Neural progenitor cell (in vitro differentiated cells): ENCODE data around the gene GRK1. TPM values are rescaled to one million over a fixed set of nuclear protein-coding genes. Genes with fewer than 3 reads are reported as not detected.

Experiments used
- DNase-seq: peaks from one replicate; pipeline ENCODE4 v3.0.0-alpha.2; 2016; ENCODE audit warnings: low spot score
- H2AFZ ChIP-seq: fragments of 200-600 bp; sonication (generic); replicated peaks from 2 replicates; pipeline ENCODE4 v1.6.1; 2016; ENCODE audit warnings: antibody characterized with exemption
- H3F3A ChIP-seq: fragments of 200-600 bp; sonication (generic); 2 replicates; pipeline ENCODE4 v1.6.1; 2016; ENCODE audit warnings: antibody characterized with exemption, low read depth
- H3K27ac ChIP-seq: fragments of 200-600 bp; sonication (generic); 2 replicates; pipeline ENCODE4 v1.5.1; 2016; ENCODE audit warnings: mild to moderate bottlenecking
- H3K27me3 ChIP-seq: fragments of 200-600 bp; sonication (generic); 2 replicates; pipeline ENCODE4 v1.6.1; 2016; ENCODE audit warnings: mild to moderate bottlenecking, moderate library complexity
- H3K36me3 ChIP-seq: fragments of 200-600 bp; sonication (generic); 2 replicates; pipeline ENCODE4 v1.5.1; 2016
- H3K4me1 ChIP-seq: fragments of 200-600 bp; sonication (generic); 2 replicates; pipeline ENCODE4 v1.6.1; 2016; ENCODE audit warnings: mixed run types
- H3K4me2 ChIP-seq: fragments of 200-600 bp; sonication (generic); 2 replicates; pipeline ENCODE4 v1.6.1; 2016
- H3K4me3 ChIP-seq: fragments of 200-600 bp; sonication (generic); 2 replicates; pipeline ENCODE4 v1.5.1; 2016
- H3K79me2 ChIP-seq: fragments of 200-600 bp; sonication (generic); 2 replicates; pipeline ENCODE4 v1.6.1; 2016; ENCODE audit warnings: low read depth
- H3K9ac ChIP-seq: fragments of 200-600 bp; sonication (generic); 2 replicates; pipeline ENCODE4 v1.6.1; 2016
- H3K9me3 ChIP-seq: fragments of 200-600 bp; sonication (generic); 2 replicates; pipeline ENCODE4 v1.5.1; 2016; ENCODE audit warnings: low read depth
- H4K20me1 ChIP-seq: fragments of 200-600 bp; sonication (generic); 2 replicates; pipeline ENCODE4 v1.6.1; 2016; ENCODE audit warnings: low read depth
- H3K27ac Mint-ChIP-seq: 3 replicates; pipeline ENCODE4 v1.8.0; 2021; ENCODE audit warnings: mixed read lengths
- H3K27me3 Mint-ChIP-seq: 2 replicates; pipeline ENCODE4 v1.8.0; 2022; ENCODE audit warnings: low read depth, mild to moderate bottlenecking, inconsistent platforms, moderate library complexity, mixed read lengths; ENCODE audit not compliant: insufficient read depth
- H3K36me3 Mint-ChIP-seq: 3 replicates; pipeline ENCODE4 v1.8.0; 2021; ENCODE audit warnings: mixed read lengths
- H3K4me1 Mint-ChIP-seq: 3 replicates; pipeline ENCODE4 v1.8.0; 2021; ENCODE audit warnings: mixed read lengths
- H3K4me3 Mint-ChIP-seq: 3 replicates; pipeline ENCODE4 v1.8.0; 2021; ENCODE audit warnings: mild to moderate bottlenecking, moderate library complexity, mixed read lengths
- H3K9me3 Mint-ChIP-seq: 3 replicates; pipeline ENCODE4 v1.8.0; 2020; ENCODE audit warnings: mixed read lengths
- EZH2 ChIP-seq: fragments of 200-600 bp; sonication (generic); IDR thresholded peaks from 2 replicates; pipeline ENCODE4 v1.6.1; 2017; ENCODE audit warnings: antibody characterized with exemption, mild to moderate bottlenecking, moderate library complexity
- EZH2phosphoT487 ChIP-seq: fragments of 200-600 bp; sonication (generic); IDR thresholded peaks from 2 replicates; pipeline ENCODE4 v1.6.1; 2017; ENCODE audit warnings: antibody characterized with exemption
- total RNA-seq: library from RNA; depleted of rRNA; stranded (reverse); fragments of >200 nt; gene quantifications from 2 replicates; pipeline ENCODE4 v1.2.3, GENCODE V29; 2015; ENCODE audit warnings: low replicate concordance
- TF ChIP-seq, protein P1 (sequence below): fragments of 200-600 bp; sonication (generic); IDR thresholded peaks from 2 replicates; pipeline ENCODE4 v1.5.1; 2017; ENCODE audit warnings: antibody characterized with exemption, mild to moderate bottlenecking

GRK1 gene
- total RNA-seq, 1 donor from 2014 or later, result not detected

DNA sequence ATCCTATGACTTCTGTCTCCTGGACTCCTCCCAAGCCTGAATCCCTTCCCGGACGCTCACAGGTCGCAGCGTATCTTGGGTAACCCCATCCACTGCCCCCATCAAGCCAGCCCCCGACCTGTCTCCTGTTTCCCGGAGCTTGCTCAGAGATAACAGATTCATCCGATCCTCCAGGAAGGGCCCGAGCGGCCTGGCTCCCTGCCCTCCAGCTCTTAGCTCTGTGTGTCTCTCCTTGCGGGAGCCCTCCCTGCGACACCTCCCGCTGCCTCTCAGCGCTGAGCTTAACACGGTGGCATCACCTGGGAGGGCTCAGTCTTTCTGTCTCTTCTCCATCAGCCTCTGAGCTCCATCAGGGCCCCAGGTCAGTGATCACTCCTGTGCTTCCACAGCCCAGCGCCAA lies 87.7 kb downstream of the GRK1 start:
- H3K9me3 ChIP-seq, result no peaks in the 10 kb centered on the region
- Mint-ChIP-seq H3K36me3 (peaks cover 7% of the 10 kb centered on the region), H3K9me3 (peaks cover 15% of the 10 kb centered on the region), H3K4me1 (peaks cover 10% of the 10 kb centered on the region), H3K27ac (no peak overlapping the region), H3K4me3 (no peak overlapping the region), H3K27me3 (peaks cover 24% of the 10 kb centered on the region)
- TF ChIP-seq EZH2, result no peak
- no peak for TF ChIP-seq EZH2phosphoT487
- TF ChIP-seq, protein P1, sequence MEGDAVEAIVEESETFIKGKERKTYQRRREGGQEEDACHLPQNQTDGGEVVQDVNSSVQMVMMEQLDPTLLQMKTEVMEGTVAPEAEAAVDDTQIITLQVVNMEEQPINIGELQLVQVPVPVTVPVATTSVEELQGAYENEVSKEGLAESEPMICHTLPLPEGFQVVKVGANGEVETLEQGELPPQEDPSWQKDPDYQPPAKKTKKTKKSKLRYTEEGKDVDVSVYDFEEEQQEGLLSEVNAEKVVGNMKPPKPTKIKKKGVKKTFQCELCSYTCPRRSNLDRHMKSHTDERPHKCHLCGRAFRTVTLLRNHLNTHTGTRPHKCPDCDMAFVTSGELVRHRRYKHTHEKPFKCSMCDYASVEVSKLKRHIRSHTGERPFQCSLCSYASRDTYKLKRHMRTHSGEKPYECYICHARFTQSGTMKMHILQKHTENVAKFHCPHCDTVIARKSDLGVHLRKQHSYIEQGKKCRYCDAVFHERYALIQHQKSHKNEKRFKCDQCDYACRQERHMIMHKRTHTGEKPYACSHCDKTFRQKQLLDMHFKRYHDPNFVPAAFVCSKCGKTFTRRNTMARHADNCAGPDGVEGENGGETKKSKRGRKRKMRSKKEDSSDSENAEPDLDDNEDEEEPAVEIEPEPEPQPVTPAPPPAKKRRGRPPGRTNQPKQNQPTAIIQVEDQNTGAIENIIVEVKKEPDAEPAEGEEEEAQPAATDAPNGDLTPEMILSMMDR, result no peak
- no peak overlapping the region for H3K9ac ChIP-seq
- H3K4me1 ChIP-seq, result peaks cover 8% of the 10 kb centered on the region
- H4K20me1 ChIP-seq, result no peaks in the 10 kb centered on the region
- no peak overlapping the region for H3K4me2 ChIP-seq
- H3K27me3 ChIP-seq, result peaks cover 18% of the 10 kb centered on the region
- no peaks in the 10 kb centered on the region for H3K36me3 ChIP-seq
- H3K4me3 ChIP-seq, result no peak overlapping the region
- no peaks in the 10 kb centered on the region for H3K79me2 ChIP-seq
- no peak for DNase-seq
- H2AFZ ChIP-seq, result no peak overlapping the region
- no peak overlapping the region for H3K27ac ChIP-seq
- peaks cover 23% of the 10 kb centered on the region for H3F3A ChIP-seq

DNA sequence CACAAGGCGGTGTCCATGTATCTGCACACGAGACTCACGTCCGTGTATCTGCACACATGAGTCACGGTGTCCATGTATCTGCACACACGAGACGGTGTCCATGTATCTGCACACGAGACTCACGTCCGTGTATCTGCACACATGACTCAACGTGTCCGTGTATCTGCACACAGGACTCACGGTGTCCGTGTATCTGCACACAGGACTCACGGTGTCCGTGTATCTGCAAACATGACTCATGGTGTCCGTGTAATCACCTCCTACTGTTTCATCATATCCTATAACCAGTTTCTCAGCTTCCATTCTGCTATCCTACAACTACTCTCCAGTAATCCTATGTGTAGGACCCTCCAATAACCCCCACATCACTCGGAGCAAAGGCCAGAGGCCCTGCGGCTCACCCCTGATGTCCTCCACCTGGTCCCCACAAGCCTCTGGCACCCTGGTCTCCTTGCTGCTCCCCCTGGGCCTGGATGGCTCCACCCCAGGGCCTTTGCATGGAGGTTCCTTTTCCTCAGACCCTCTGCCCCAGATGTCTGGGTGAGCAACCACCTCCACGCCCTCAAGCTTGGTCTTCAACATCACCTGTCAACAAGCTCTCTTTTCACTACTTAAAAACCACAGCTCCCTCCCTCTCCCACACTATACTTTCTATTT lies 89.5 kb downstream of the GRK1 start:
- no peaks in the 10 kb centered on the region for H3K36me3 Mint-ChIP-seq
- peaks cover 12% of the 10 kb centered on the region for H3K4me1 ChIP-seq
- H4K20me1 ChIP-seq, result no peaks in the 10 kb centered on the region
- H3K27me3 Mint-ChIP-seq, result peaks cover 26% of the 10 kb centered on the region
- no peaks in the 10 kb centered on the region for H3K36me3 ChIP-seq
- H2AFZ ChIP-seq, result no peak overlapping the region
- H3K9me3 Mint-ChIP-seq, result peaks cover 3% of the 10 kb centered on the region
- no peak overlapping the region for H3K4me3 Mint-ChIP-seq
- no peak overlapping the region for H3K27ac Mint-ChIP-seq
- peaks cover 22% of the 10 kb centered on the region for H3F3A ChIP-seq
- no peak overlapping the region for H3K4me2 ChIP-seq
- no peak overlapping the region for H3K9ac ChIP-seq
- DNase-seq, result no peak
- H3K27ac ChIP-seq, result no peak overlapping the region
- TF ChIP-seq EZH2, result no peak
- TF ChIP-seq, protein P1, result no peak
- no peak for TF ChIP-seq EZH2phosphoT487
- peaks cover 37% of the 10 kb centered on the region for H3K27me3 ChIP-seq
- H3K4me3 ChIP-seq, result no peak overlapping the region
- H3K4me1 Mint-ChIP-seq, result peaks cover 9% of the 10 kb centered on the region
- H3K9me3 ChIP-seq, result no peaks in the 10 kb centered on the region
- no peaks in the 10 kb centered on the region for H3K79me2 ChIP-seq

DNA sequence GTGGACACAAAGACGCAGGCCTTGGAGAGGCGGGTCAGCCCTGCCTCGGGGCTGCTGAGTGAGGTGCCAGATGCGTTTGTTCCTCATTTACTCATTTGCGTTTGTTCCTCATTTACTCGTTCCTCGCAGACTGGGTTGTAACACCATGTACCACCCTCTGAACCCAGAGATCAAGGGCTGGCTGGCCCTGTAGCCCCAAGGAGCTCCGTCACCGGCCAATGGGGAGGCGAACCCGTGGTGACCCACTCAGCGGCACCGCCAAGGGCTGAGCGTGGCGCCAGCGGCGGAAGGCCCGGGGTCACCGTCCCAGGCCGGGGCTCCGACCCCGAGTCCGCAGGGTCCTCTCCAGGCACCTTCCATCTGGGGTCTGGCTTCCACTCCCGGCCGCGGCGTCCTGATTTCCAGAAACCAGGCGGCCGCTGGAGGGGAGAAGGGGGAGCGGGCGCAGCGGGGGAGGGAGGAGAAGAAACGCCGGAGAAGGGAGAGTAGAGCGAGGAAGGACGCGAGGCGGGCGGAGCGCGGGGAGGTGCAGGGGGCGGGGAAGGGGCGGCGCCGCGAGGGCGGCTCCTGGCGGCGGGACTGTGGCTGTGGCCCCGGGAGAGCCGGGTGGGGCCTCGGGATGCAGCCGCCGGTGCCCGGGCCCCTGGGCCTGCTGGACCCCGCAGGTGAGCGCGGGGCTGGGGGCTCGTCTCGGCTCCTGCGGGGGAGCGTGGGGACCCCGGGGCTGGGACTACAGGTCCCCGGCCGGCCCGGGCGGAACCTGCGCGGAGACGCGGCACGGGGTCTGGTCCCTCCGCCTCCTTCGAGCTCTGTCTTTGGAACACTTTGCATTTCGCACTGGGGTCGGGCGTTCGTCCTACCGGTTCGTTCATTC lies 91.9 kb downstream of the GRK1 start, which contains the start of gene TMEM255B:
TMEM255B (plus strand) TSS at position 576 of the 874 bp plus-strand sequence; CDS start at position 620, 44 bp downstream.
- Mint-ChIP-seq H3K27ac (peak within 1 kb of the TSS; percentile 8), H3K4me1 (peaks cover 9% of the 10 kb centered on the region), H3K9me3 (peaks cover 2% of the 10 kb centered on the region), H3K4me3 (peak within 1 kb of the TSS; percentile 87), H3K27me3 (peaks cover 23% of the 10 kb centered on the region), H3K36me3 (no peaks in the 10 kb centered on the region)
- no peaks in the 10 kb centered on the region for H3K9me3 ChIP-seq
- H3K79me2 ChIP-seq, result no peaks in the 10 kb centered on the region
- no peak within 1 kb of the TSS for H3K9ac ChIP-seq
- peaks cover 22% of the 10 kb centered on the region for H3F3A ChIP-seq
- H3K4me3 ChIP-seq, result peak within 1 kb of the TSS; percentile 63
- peak within 1 kb of the TSS; percentile 95 for H3K4me2 ChIP-seq
- no peaks in the 10 kb centered on the region for H3K36me3 ChIP-seq
- H3K4me1 ChIP-seq, result peaks cover 12% of the 10 kb centered on the region
- peak within 1 kb of the TSS; percentile 95 for H2AFZ ChIP-seq
- peak; percentile 91 for DNase-seq
- TF ChIP-seq, protein P1, result peak; percentile 51
- TF ChIP-seq EZH2 (no peak), EZH2phosphoT487 (peak; percentile 11)
- no peaks in the 10 kb centered on the region for H4K20me1 ChIP-seq
- H3K27ac ChIP-seq, result no peak within 1 kb of the TSS
- H3K27me3 ChIP-seq, result peaks cover 40% of the 10 kb centered on the region
